HG02885 (cell line): ENCODE data around the gene ITM2A.

Experiments
- ATAC-seq: cut with Tn5 transposase; IDR thresholded peaks from one replicate; pipeline ENCODE4 v1.9.1; 2021; ENCODE audit warnings: mild to moderate bottlenecking; ENCODE audit not compliant: unreplicated experiment, poor library complexity

ITM2A gene

DNA sequence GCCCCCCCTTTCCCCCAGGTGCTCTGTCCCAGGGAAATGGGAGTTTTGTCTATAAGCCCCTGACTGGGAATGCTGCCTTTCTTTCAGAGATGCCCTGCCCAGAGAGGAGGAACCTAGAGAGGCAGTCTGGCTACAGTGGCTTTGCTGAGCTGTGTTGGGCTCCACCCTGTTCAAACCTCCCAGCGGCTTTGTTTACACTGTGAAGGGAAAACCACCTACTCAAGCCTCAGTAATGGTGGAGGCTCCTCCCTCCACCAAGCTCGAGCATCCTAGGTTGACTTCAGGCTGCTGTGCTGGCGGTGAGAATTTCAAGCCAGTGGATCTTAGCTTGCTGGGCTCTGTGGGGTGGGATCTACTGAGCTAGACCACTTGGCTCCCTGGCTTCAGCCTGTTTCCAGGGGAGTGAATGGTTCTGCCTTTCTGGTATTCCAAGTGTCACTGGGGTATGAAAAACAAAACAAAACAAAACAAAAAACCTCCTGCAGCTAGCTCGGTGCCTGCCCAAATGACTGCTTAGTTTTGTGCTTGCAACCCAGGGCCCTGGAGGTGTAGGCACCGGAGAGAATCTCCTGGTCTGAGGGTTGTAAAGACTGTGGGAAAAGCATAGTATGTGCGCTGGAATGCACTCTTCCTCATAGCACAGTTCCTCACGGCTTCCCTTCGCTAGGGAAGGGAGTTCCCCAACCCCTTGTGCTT lies 41.7 kb downstream of the ITM2A start:
- ATAC-seq: no peak
